Measurements from ENCODE around the gene UBA1.

DNA sequence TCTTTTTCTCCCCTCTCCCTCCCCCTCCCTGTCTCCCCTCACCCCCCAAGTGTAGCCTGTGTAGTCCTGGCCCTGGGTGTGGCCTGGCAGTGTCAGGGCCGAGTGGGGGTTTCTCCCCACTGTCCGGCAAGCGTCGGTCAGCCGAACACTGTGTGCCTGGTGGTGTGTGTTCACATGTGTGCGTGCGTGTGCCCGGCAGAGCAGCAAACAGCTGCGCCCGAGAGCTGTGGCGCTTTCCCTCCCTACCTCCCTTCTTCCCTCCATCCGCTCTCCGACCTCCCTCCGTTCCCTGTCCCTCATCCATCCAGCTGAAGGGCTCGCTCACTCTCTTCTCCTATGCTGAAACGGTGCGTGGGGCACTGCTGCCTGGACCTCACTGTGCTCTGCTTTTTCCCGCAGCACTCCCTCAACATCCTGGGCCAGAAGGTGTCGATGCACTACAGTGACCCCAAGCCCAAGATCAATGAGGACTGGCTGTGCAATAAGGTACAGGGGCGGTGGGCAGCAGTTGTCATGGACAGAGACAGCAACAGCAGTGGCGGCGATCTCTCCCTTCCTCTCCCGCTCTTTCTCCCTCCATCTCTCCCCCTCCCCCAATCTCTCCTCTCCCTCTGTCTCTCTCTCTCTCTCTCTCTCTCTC, 17.4 kb upstream of the UBA1 start:
- TF ChIP-seq, protein P1, sequence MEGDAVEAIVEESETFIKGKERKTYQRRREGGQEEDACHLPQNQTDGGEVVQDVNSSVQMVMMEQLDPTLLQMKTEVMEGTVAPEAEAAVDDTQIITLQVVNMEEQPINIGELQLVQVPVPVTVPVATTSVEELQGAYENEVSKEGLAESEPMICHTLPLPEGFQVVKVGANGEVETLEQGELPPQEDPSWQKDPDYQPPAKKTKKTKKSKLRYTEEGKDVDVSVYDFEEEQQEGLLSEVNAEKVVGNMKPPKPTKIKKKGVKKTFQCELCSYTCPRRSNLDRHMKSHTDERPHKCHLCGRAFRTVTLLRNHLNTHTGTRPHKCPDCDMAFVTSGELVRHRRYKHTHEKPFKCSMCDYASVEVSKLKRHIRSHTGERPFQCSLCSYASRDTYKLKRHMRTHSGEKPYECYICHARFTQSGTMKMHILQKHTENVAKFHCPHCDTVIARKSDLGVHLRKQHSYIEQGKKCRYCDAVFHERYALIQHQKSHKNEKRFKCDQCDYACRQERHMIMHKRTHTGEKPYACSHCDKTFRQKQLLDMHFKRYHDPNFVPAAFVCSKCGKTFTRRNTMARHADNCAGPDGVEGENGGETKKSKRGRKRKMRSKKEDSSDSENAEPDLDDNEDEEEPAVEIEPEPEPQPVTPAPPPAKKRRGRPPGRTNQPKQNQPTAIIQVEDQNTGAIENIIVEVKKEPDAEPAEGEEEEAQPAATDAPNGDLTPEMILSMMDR (IDR thresholded peaks at IDR 0.05): no peak
- TF ChIP-seq POLR2A (IDR thresholded peaks at IDR 0.05): no peak

All from uterus (tissue), 2 donors.